Gastroesophageal sphincter (tissue), 3 donors: ENCODE measurements around the gene HS2ST1.

Source experiments
- CTCF ChIP-seq, 4 experiments: fragments of 200-600 bp in 2 of 4; fragments of 450-650 bp in 2 of 4; sonication (generic) in 1 of 4; IDR thresholded peaks; one replicate each; pipeline ENCODE4 v1.5.1; 2017 to 2019; ENCODE audit warnings: antibody characterized with exemption in 4 of 4, mild to moderate bottlenecking in 2 of 4, moderate library complexity in 2 of 4
- EP300 ChIP-seq: sonication (generic); formaldehyde crosslinking; IDR thresholded peaks from one replicate; pipeline ENCODE4 v1.6.1; 2017; ENCODE audit warnings: antibody characterized with exemption, mild to moderate bottlenecking
- POLR2A ChIP-seq, 2 donors: fragments of 450-650 bp; IDR thresholded peaks; one replicate each; pipeline ENCODE4 v1.6.1; 2017; ENCODE audit warnings: antibody characterized with exemption in 2 of 2, mild to moderate bottlenecking in 2 of 2, moderate library complexity in 1 of 2

DNA sequence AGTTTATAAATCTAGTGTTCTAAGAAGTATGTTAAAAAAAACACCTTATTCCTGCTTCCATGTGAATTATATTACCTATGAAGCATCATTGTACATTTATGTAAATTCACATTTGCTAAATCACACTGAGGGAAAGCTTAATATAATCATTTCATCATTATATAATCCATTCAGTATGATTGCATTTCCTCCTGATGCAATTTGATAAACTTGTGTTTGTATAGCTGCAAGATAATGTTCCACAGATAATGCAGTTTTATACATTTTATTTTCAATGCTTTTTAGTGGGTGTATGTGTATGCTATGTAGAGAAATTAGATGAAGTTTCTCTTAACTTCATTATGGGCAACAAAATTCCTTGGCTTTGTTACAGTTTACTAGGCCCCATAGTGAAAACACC, 79.6 kb downstream of the HS2ST1 start:
- TF ChIP-seq CTCF (IDR thresholded peaks at IDR 0.05): no peak
- no peak for TF ChIP-seq EP300
- no peak for TF ChIP-seq POLR2A (IDR thresholded peaks at IDR 0.05)
